Lung (tissue), 12 donors: Measurements from ENCODE around the gene PRRT3. TPM values are rescaled to one million over a fixed set of nuclear protein-coding genes. Genes with fewer than 3 reads are reported as not detected.

Source experiments
- ATAC-seq: fragments of 200-7000 bp; cut with Tn5 transposase; one replicate; pipeline ENCODE4 v1.9.1; 2020; ENCODE audit warnings: moderate number of reproducible peaks; ENCODE audit not compliant: insufficient read depth, low FRiP score
- DNase-seq, 3 donors: peaks; one replicate each; pipeline ENCODE4 v3.0.0-alpha.2; 2013 to 2017
- H3K27ac ChIP-seq, 2 donors: one replicate each; pipeline ENCODE4 v1.5.1; 2013; ENCODE audit warnings: mild to moderate bottlenecking in 2 of 2, moderate library complexity in 2 of 2, control low read depth in 1 of 2, inconsistent platforms in 1 of 2, low read depth in 1 of 2, low read length in 1 of 2
- H3K27me3 ChIP-seq, 3 donors: one replicate each; pipeline ENCODE4 v1.5.1; 2013; ENCODE audit warnings: low read length in 2 of 3; ENCODE audit not compliant: control insufficient read depth in 3 of 3, insufficient read depth in 3 of 3
- H3K36me3 ChIP-seq, 4 donors: one replicate each; pipeline ENCODE4 v1.5.1; 2013; ENCODE audit warnings: low read length in 4 of 4, mild to moderate bottlenecking in 1 of 4, moderate library complexity in 1 of 4; ENCODE audit not compliant: control insufficient read depth in 4 of 4, insufficient read depth in 4 of 4
- H3K4me1 ChIP-seq, 5 donors: one replicate each; pipeline ENCODE4 v1.5.1; 2013; ENCODE audit warnings: low read length in 5 of 5, mild to moderate bottlenecking in 2 of 5, moderate library complexity in 1 of 5; ENCODE audit not compliant: control insufficient read depth in 5 of 5, insufficient read depth in 5 of 5
- H3K4me3 ChIP-seq: one replicate; pipeline ENCODE4 v1.5.1; 2013; ENCODE audit warnings: mild to moderate bottlenecking, control low read depth, moderate library complexity
- H3K9ac ChIP-seq, 2 donors: one replicate each; pipeline ENCODE4 v1.5.1; 2013; ENCODE audit warnings: low read length in 2 of 2, control low read depth in 1 of 2; ENCODE audit not compliant: insufficient read depth in 1 of 2
- H3K9me3 ChIP-seq, 4 donors: one replicate each; pipeline ENCODE4 v1.5.1; 2013; ENCODE audit warnings: low read length in 3 of 4, mild to moderate bottlenecking in 1 of 4, moderate library complexity in 1 of 4; ENCODE audit not compliant: control insufficient read depth in 4 of 4, insufficient read depth in 3 of 4
- WGBS, 2 donors: extraction: QIAGEN DNeasy Blood & Tissue Kit; methylation state at CpG; one replicate each; pipeline ENCODE4 v1.1.7; 2013; 5-methylcytosine and 5-hydroxymethylcytosine counted together
- polyA plus RNA-seq, 2 donors: library from polyadenylated mRNA; stranded (reverse); fragments of 200-250 nt; gene quantifications; one replicate each; pipeline ENCODE4 v1.2.1, GENCODE V29; 2013
- total RNA-seq, 2 donors: library from RNA; depleted of rRNA in 1 of 2; stranded (reverse); fragments of >200 nt in 1 of 2; gene quantifications; one replicate each; pipeline ENCODE4 v1.2.1, GENCODE V29; 2014 to 2021
- TF ChIP-seq, protein P1 (sequence below): IDR thresholded peaks from 2 replicates; pipeline ENCODE4 v1.5.1; 2012; ENCODE audit warnings: mild to moderate bottlenecking; ENCODE audit errors: control extremely low read depth, extremely low read depth
- donor health status: control.
- donor health status: control.
- donor health status: Bipolar disorder and iron deficiency.
- donor health status: healthy.
- donor health status: DM: yes; HTN: yes; CAD: no.

Gene PRRT3
- total and polyA plus RNA-seq, 4 donors: 1.1 to 5.2 (median 1.8) TPM

DNA sequence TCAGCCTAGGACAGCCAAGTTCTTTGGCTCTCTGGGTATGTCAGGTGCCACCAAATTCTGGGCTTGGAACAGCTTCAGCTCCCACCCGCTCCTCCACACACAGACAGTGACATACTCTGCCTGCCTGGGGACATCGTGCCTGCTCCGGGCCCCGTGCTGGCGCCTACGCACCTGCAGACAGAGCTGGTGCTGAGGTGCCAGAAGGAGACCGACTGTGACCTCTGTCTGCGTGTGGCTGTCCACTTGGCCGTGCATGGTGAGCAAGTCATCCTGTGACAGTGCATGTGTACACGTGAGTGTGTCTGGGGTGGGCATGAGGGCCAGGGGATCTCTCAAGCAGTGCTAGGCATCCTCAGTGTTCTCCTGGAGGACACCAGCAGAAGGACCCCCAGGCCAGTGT lies 34.4 kb downstream of the PRRT3 start:
- Histone ChIP-seq H3K4me1 (peaks cover 0 to 33% (median 21%) of the 10 kb centered on the region in 5 donors), H3K27me3 (no peaks in the 10 kb centered on the region), H3K9ac (peak overlapping the region; percentile 65 to 85), H3K36me3 (peaks cover 0 to 6% (median 5%) of the 10 kb centered on the region in 4 donors), H3K27ac (peak overlapping the region; percentile 17 to 89), H3K9me3 (no peaks in the 10 kb centered on the region), H3K4me3 (no peak overlapping the region)
- ATAC-seq: no peak
- 76 to 78% methylated on average over 10 of the region's 10 CpGs for WGBS, 2 donors
- no peak for DNase-seq
- TF ChIP-seq, protein P1, sequence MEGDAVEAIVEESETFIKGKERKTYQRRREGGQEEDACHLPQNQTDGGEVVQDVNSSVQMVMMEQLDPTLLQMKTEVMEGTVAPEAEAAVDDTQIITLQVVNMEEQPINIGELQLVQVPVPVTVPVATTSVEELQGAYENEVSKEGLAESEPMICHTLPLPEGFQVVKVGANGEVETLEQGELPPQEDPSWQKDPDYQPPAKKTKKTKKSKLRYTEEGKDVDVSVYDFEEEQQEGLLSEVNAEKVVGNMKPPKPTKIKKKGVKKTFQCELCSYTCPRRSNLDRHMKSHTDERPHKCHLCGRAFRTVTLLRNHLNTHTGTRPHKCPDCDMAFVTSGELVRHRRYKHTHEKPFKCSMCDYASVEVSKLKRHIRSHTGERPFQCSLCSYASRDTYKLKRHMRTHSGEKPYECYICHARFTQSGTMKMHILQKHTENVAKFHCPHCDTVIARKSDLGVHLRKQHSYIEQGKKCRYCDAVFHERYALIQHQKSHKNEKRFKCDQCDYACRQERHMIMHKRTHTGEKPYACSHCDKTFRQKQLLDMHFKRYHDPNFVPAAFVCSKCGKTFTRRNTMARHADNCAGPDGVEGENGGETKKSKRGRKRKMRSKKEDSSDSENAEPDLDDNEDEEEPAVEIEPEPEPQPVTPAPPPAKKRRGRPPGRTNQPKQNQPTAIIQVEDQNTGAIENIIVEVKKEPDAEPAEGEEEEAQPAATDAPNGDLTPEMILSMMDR: no peak

DNA sequence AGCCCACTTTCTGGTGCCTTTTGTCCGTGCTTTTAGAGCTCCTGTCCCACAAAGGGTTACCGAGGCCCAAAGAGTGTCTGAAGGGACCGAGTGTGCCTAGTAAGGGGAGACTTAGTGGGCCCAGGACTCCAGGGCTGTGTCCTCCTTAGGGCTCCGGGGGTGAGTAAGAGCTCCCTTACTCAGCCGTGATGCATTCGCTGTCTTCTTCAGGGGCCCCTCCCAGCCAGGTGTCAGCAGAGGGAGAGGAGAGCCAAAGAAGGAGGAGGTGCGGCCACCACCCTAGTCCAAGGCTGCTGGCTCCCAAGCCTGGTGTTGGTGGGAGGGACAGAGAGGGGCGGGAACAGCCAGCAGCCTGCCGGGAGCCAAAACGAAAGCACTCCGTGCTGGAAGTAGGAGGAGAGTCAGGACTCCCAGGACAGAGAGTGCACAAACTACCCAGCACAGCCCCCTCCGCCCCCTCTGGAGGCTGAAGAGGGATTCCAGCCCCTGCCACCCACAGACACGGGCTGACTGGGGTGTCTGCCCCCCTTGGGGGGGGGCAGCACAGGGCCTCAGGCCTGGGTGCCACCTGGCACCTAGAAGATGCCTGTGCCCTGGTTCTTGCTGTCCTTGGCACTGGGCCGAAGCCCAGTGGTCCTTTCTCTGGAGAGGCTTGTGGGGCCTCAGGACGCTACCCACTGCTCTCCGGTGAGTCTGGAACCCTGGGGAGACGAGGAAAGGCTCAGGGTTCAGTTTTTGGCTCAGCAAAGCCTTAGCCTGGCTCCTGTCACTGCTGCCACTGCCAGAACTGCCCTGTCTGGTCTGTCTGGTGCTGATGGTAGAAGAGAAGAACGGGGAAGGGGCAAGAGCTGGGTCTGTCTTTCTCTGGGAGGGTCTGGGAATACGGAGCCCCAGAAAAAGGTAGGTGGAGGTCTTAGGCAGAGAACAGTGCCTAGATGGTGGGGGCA lies 35.2 kb downstream of the PRRT3 start, which contains the start of gene IL17RC:
Gene IL17RC, plus strand, starts transcription at position 365 of the 947 bp plus-strand sequence. Its CDS starts 218 bp downstream, at position 583.
- peaks cover 0 to 6% (median 4%) of the 10 kb centered on the region in 4 donors for H3K36me3 ChIP-seq
- H3K9ac ChIP-seq: peak within 1 kb of the TSS; percentile 65 to 85
- 12 to 16% methylated on average over 18 to 19 of the region's 19 CpGs for WGBS, 2 donors
- peaks cover 0 to 33% (median 21%) of the 10 kb centered on the region in 5 donors for H3K4me1 ChIP-seq
- ATAC-seq (peak; percentile 86), DNase-seq (peak; percentile 89 to 95 (median 92))
- peak within 1 kb of the TSS; percentile 86 to 89 for H3K27ac ChIP-seq
- no peaks in the 10 kb centered on the region for H3K27me3 ChIP-seq
- H3K4me3 ChIP-seq: peak within 1 kb of the TSS; percentile 43
- no peaks in the 10 kb centered on the region for H3K9me3 ChIP-seq
- TF ChIP-seq, protein P1: no peak

DNA sequence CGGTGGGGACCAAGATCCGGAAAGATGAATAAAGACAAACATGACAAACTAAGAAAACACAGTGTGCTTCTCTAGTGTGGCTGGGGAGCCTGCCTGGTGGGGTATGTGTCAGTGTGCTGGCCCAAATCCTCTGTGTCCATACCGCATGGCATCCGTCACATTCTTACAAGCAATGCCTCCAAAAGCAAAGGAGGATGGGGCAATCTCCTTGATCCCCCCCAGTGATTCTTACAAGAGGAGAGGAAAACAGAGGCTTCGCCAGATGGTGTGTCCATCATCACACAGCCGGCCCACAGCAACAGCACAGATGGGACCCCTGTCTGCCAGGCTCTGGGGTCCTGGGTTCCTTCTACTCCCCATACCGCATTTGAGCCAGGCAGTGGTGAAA lies 35.9 kb downstream of the PRRT3 start:
- Histone ChIP-seq H3K4me1 (peaks cover 0 to 33% (median 21%) of the 10 kb centered on the region in 5 donors), H3K9me3 (no peaks in the 10 kb centered on the region), H3K9ac (peak overlapping the region in 1 of 2 donors; percentile 64), H3K4me3 (peak overlapping the region; percentile 32), H3K36me3 (peaks cover 0 to 6% (median 4%) of the 10 kb centered on the region in 4 donors), H3K27ac (peak overlapping the region; percentile 86 to 89), H3K27me3 (no peaks in the 10 kb centered on the region)
- peak in 2 of 3 donors; percentile 47 to 48 for DNase-seq
- TF ChIP-seq, protein P1: no peak
- WGBS, 2 donors: 58 to 59% methylated on average over 7 of the region's 7 CpGs
- no peak for ATAC-seq
